ENCODE data around the gene CHST10.

Gene CHST10

GRCh38 chr2:100416397-100416934, 1.0 kb downstream of the CHST10 start:
- no peak for DNase-seq (ENCODE audit: low read depth in 3 of 3)

GRCh38 chr2:100413571-100413970, 3.9 kb downstream of the CHST10 start:
- no peak for DNase-seq (ENCODE audit: low read depth in 3 of 3)

GRCh38 chr2:100412881-100413321, 4.6 kb downstream of the CHST10 start:
- no peak for DNase-seq (ENCODE audit: low read depth in 3 of 3)

- DNase-seq (ENCODE audit: low read depth in 3 of 3) = no peak
These were observed 5.0 kb downstream of the CHST10 start for GRCh38 chr2:100412466-100412865.

- no peak for DNase-seq (ENCODE audit: low read depth in 3 of 3)
These were observed 5.6 kb downstream of the CHST10 start for GRCh38 chr2:100411841-100412292.

GRCh38 chr2:100409975-100410647, 7.4 kb downstream of the CHST10 start:
- DNase-seq (ENCODE audit: low read depth in 3 of 3) = no peak

GRCh38 chr2:100409461-100409860, 8.0 kb downstream of the CHST10 start:
- no peak for DNase-seq (ENCODE audit: low read depth in 3 of 3)

- DNase-seq (ENCODE audit: low read depth in 3 of 3) = no peak
These were observed 8.5 kb downstream of the CHST10 start for GRCh38 chr2:100408941-100409340.

- no peak for DNase-seq (ENCODE audit: low read depth in 3 of 3)
These were observed 9.4 kb downstream of the CHST10 start for GRCh38 chr2:100408104-100408503.

GRCh38 chr2:100407563-100407962, 9.9 kb downstream of the CHST10 start:
- no peak for DNase-seq (ENCODE audit: low read depth in 3 of 3)

GRCh38 chr2:100407073-100407472, 10.4 kb downstream of the CHST10 start:
- no peak for DNase-seq (ENCODE audit: low read depth in 3 of 3)

GRCh38 chr2:100406120-100406508, 11.4 kb downstream of the CHST10 start:
- DNase-seq (ENCODE audit: low read depth in 3 of 3) = no peak

- no peak for DNase-seq (ENCODE audit: low read depth in 3 of 3)
These were observed 11.9 kb downstream of the CHST10 start for GRCh38 chr2:100405403-100406119.

GRCh38 chr2:100404411-100404810, 13.1 kb downstream of the CHST10 start:
- DNase-seq (ENCODE audit: low read depth in 3 of 3) = no peak

- DNase-seq (ENCODE audit: low read depth in 3 of 3) = no peak
These were observed 13.7 kb downstream of the CHST10 start for GRCh38 chr2:100403722-100404121.

- DNase-seq (ENCODE audit: low read depth in 3 of 3) = no peak
These were observed 16.2 kb downstream of the CHST10 start for GRCh38 chr2:100401268-100401667.

- no peak for DNase-seq (ENCODE audit: low read depth in 3 of 3)
These were observed 17.8 kb downstream of the CHST10 start for GRCh38 chr2:100399714-100400113.

- no peak for DNase-seq (ENCODE audit: low read depth in 3 of 3)
These were observed 19.5 kb downstream of the CHST10 start for GRCh38 chr2:100397976-100398375.

- DNase-seq (ENCODE audit: low read depth in 3 of 3) = no peak
These were observed 20.2 kb downstream of the CHST10 start for GRCh38 chr2:100397118-100397860.

GRCh38 chr2:100396483-100396882, 21.0 kb downstream of the CHST10 start:
- no peak for DNase-seq (ENCODE audit: low read depth in 3 of 3)

GRCh38 chr2:100395532-100396350, 21.7 kb downstream of the CHST10 start:
- DNase-seq (ENCODE audit: low read depth in 3 of 3) = no peak
